ENCODE measurements around the gene TMPRSS2.

DNA sequence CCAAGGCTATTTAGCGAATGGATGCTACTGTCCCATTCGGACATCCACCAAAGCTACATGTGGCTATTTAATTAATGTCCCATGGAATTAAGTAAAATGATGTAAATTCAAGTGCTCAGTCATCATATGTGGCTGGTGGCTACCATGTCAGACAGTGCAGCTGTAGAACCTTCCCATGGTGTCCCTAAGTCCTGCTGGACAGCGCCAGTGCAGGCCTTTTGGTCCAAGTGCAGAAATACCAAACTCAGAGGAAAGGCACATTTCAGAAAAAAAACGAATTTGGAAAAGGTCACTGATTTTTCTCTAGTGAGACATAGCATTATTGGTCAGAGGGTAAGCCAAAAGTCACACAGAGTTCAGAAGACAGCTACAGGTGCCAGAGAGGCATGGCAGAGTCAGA lies 17.6 kb downstream of the TMPRSS2 start:
- no peak for TF ChIP-seq CTCF (IDR thresholded peaks at IDR 0.05)
- no peak for TF ChIP-seq POLR2A (IDR thresholded peaks at IDR 0.05)
